Activated T-cell treated with anti-CD3 and anti-CD28 coated beads, Interleukin-2, amount 50 U/mL, for 24 hours (primary cell): ENCODE data around the gene VGLL4.

Source experiments
- DNase-seq: peaks from one replicate; pipeline ENCODE4 v3.0.0-alpha.2; 2020
- H3K27ac Mint-ChIP-seq: 2 replicates; pipeline ENCODE4 v1.8.0; 2020; ENCODE audit warnings: mild to moderate bottlenecking, mixed read lengths
- H3K27me3 Mint-ChIP-seq: 2 replicates; pipeline ENCODE4 v1.8.0; 2020; ENCODE audit warnings: mixed read lengths
- H3K36me3 Mint-ChIP-seq: 2 replicates; pipeline ENCODE4 v1.8.0; 2020; ENCODE audit warnings: low read depth, mixed read lengths
- H3K4me1 Mint-ChIP-seq: 2 replicates; pipeline ENCODE4 v1.8.0; 2020; ENCODE audit warnings: low read depth, mixed read lengths
- H3K4me3 Mint-ChIP-seq: 2 replicates; pipeline ENCODE4 v1.8.0; 2020; ENCODE audit warnings: mild to moderate bottlenecking, moderate library complexity, mixed read lengths
- H3K9me3 Mint-ChIP-seq: 2 replicates; pipeline ENCODE4 v1.8.0; 2020; ENCODE audit warnings: mixed read lengths

VGLL4 gene

GRCh38 chr3:11661052-11661656 lies 17.4 kb upstream of the VGLL4 start:
- DNase-seq, result no peak
- Mint-ChIP-seq H3K27me3 (no peaks in the 10 kb centered on the region), H3K4me1 (peaks cover 2% of the 10 kb centered on the region), H3K36me3 (no peaks in the 10 kb centered on the region), H3K9me3 (no peaks in the 10 kb centered on the region), H3K4me3 (no peak overlapping the region), H3K27ac (no peak overlapping the region)

- H3K36me3 Mint-ChIP-seq, result no peaks in the 10 kb centered on the region
- peaks cover 9% of the 10 kb centered on the region for H3K4me1 Mint-ChIP-seq
- no peaks in the 10 kb centered on the region for H3K9me3 Mint-ChIP-seq
- H3K27me3 Mint-ChIP-seq, result no peaks in the 10 kb centered on the region
- H3K4me3 Mint-ChIP-seq, result no peak overlapping the region
- DNase-seq, result no peak
- H3K27ac Mint-ChIP-seq, result no peak overlapping the region
These were observed 16.5 kb upstream of the VGLL4 start for GRCh38 chr3:11660242-11660641.

GRCh38 chr3:11658180-11658579 lies 14.5 kb upstream of the VGLL4 start:
- Mint-ChIP-seq H3K27ac (no peak overlapping the region), H3K9me3 (no peaks in the 10 kb centered on the region), H3K4me3 (no peak overlapping the region), H3K4me1 (peaks cover 12% of the 10 kb centered on the region), H3K36me3 (no peaks in the 10 kb centered on the region), H3K27me3 (no peaks in the 10 kb centered on the region)
- no peak for DNase-seq

GRCh38 chr3:11655196-11655928 lies 11.6 kb upstream of the VGLL4 start:
- Mint-ChIP-seq H3K4me1 (peaks cover 15% of the 10 kb centered on the region), H3K27me3 (no peaks in the 10 kb centered on the region), H3K9me3 (no peaks in the 10 kb centered on the region), H3K36me3 (no peaks in the 10 kb centered on the region), H3K27ac (peak overlapping the region; percentile 13), H3K4me3 (no peak overlapping the region)
- DNase-seq, result no peak

- no peak for DNase-seq
- Mint-ChIP-seq H3K36me3 (no peaks in the 10 kb centered on the region), H3K9me3 (no peaks in the 10 kb centered on the region), H3K27ac (no peak overlapping the region), H3K4me3 (no peak overlapping the region), H3K4me1 (peaks cover 18% of the 10 kb centered on the region), H3K27me3 (no peaks in the 10 kb centered on the region)
These were observed 10.5 kb upstream of the VGLL4 start for GRCh38 chr3:11654166-11654565.

- Mint-ChIP-seq H3K4me1 (peaks cover 18% of the 10 kb centered on the region), H3K27me3 (no peaks in the 10 kb centered on the region), H3K27ac (no peak overlapping the region), H3K36me3 (no peaks in the 10 kb centered on the region), H3K9me3 (no peaks in the 10 kb centered on the region), H3K4me3 (no peak overlapping the region)
- no peak for DNase-seq
These were observed 9.8 kb upstream of the VGLL4 start for GRCh38 chr3:11653298-11654055.

- H3K27me3 Mint-ChIP-seq, result no peaks in the 10 kb centered on the region
- H3K4me1 Mint-ChIP-seq, result peaks cover 18% of the 10 kb centered on the region
- H3K27ac Mint-ChIP-seq, result no peak overlapping the region
- H3K36me3 Mint-ChIP-seq, result no peaks in the 10 kb centered on the region
- DNase-seq, result no peak
- no peak overlapping the region for H3K4me3 Mint-ChIP-seq
- no peaks in the 10 kb centered on the region for H3K9me3 Mint-ChIP-seq
These were observed 8.2 kb upstream of the VGLL4 start for GRCh38 chr3:11651900-11652299.

GRCh38 chr3:11651477-11651876 lies 7.8 kb upstream of the VGLL4 start:
- Mint-ChIP-seq H3K36me3 (no peaks in the 10 kb centered on the region), H3K27ac (no peak overlapping the region), H3K4me1 (peaks cover 18% of the 10 kb centered on the region), H3K27me3 (no peaks in the 10 kb centered on the region), H3K9me3 (no peaks in the 10 kb centered on the region), H3K4me3 (no peak overlapping the region)
- DNase-seq, result no peak

- no peak for DNase-seq
These were observed 6.7 kb upstream of the VGLL4 start for GRCh38 chr3:11650391-11650790.

GRCh38 chr3:11648735-11649134 lies 5.0 kb upstream of the VGLL4 start:
- Mint-ChIP-seq H3K4me3 (no peak overlapping the region), H3K36me3 (no peaks in the 10 kb centered on the region), H3K4me1 (peaks cover 12% of the 10 kb centered on the region), H3K9me3 (no peaks in the 10 kb centered on the region), H3K27me3 (no peaks in the 10 kb centered on the region), H3K27ac (no peak overlapping the region)
- no peak for DNase-seq

More at GRCh38 chr3:11650391-11650790, 6.7 kb upstream of the VGLL4 start:
- Mint-ChIP-seq H3K27ac (no peak overlapping the region), H3K27me3 (no peaks in the 10 kb centered on the region), H3K9me3 (no peaks in the 10 kb centered on the region), H3K4me3 (no peak overlapping the region), H3K4me1 (peaks cover 13% of the 10 kb centered on the region), H3K36me3 (no peaks in the 10 kb centered on the region)

GRCh38 chr3:11643201-11643603 lies 513 bp downstream of the VGLL4 start:
- Mint-ChIP-seq H3K36me3 (peaks cover 37% of the 10 kb centered on the region), H3K27me3 (no peaks in the 10 kb centered on the region), H3K4me1 (peaks cover 42% of the 10 kb centered on the region), H3K4me3 (peak overlapping the region; percentile 99), H3K9me3 (no peaks in the 10 kb centered on the region), H3K27ac (peak overlapping the region; percentile 99)
- DNase-seq, result peak; percentile 56

GRCh38 chr3:11642431-11643191 lies 1.1 kb downstream of the VGLL4 start:
- peak overlapping the region; percentile 99 for H3K4me3 Mint-ChIP-seq
- DNase-seq, result peak; percentile 75
- H3K27me3 Mint-ChIP-seq, result no peaks in the 10 kb centered on the region
- peaks cover 48% of the 10 kb centered on the region for H3K4me1 Mint-ChIP-seq
- H3K9me3 Mint-ChIP-seq, result no peaks in the 10 kb centered on the region
- peaks cover 37% of the 10 kb centered on the region for H3K36me3 Mint-ChIP-seq
- peak overlapping the region; percentile 99 for H3K27ac Mint-ChIP-seq

- peak overlapping the region; percentile 99 for H3K27ac Mint-ChIP-seq
- no peaks in the 10 kb centered on the region for H3K9me3 Mint-ChIP-seq
- DNase-seq, result no peak
- H3K36me3 Mint-ChIP-seq, result peaks cover 37% of the 10 kb centered on the region
- peaks cover 54% of the 10 kb centered on the region for H3K4me1 Mint-ChIP-seq
- H3K4me3 Mint-ChIP-seq, result peak overlapping the region; percentile 99
- no peaks in the 10 kb centered on the region for H3K27me3 Mint-ChIP-seq
These were observed 1.9 kb downstream of the VGLL4 start for GRCh38 chr3:11641683-11642430.

GRCh38 chr3:11641316-11641682 lies 2.4 kb downstream of the VGLL4 start:
- DNase-seq, result no peak
- Mint-ChIP-seq H3K27ac (peak overlapping the region; percentile 99), H3K27me3 (no peaks in the 10 kb centered on the region), H3K36me3 (peaks cover 37% of the 10 kb centered on the region), H3K4me3 (peak overlapping the region; percentile 99), H3K4me1 (peaks cover 60% of the 10 kb centered on the region), H3K9me3 (no peaks in the 10 kb centered on the region)
